AG04450 (cell line): ENCODE results near the gene SLC7A14. TPM values are rescaled to one million over a fixed set of nuclear protein-coding genes. Genes with fewer than 3 reads are reported as not detected.

Source experiments
- CTCF ChIA-PET: fragments of 300-600, 350-600 bp; formaldehyde crosslinking; extraction: SDS; loops from one replicate; lab custom pipeline; 2022; ENCODE audit warnings: antibody characterized with exemption, inconsistent platforms; lab: Charles Lee
- POLR2A ChIA-PET: fragments of 350-600 bp; formaldehyde crosslinking; extraction: SDS; loops from one replicate; lab custom pipeline; 2021; ENCODE audit warnings: antibody characterized with exemption, inconsistent platforms; lab: Yijun Ruan, JAX
- DNase-seq: peaks from one replicate; pipeline ENCODE4 v3.0.0-alpha.2; 2011; ENCODE audit warnings: low read depth, low spot score
- H3K27ac ChIP-seq: one replicate; pipeline ENCODE4 v1.5.1; 2012; ENCODE audit warnings: low read depth, low read length, control low read depth
- H3K27me3 ChIP-seq: one replicate; pipeline ENCODE4 v1.6.0; 2012; ENCODE audit warnings: low read length; ENCODE audit not compliant: control insufficient read depth, insufficient read depth
- H3K4me3 ChIP-seq: 2 replicates; pipeline ENCODE4 v1.5.1; 2011; ENCODE audit warnings: mild to moderate bottlenecking, low read depth, low read length, control low read depth
- H3K9me3 ChIP-seq: 2 replicates; pipeline ENCODE4 v1.5.1; 2012; ENCODE audit warnings: low read length; ENCODE audit not compliant: control insufficient read depth, insufficient read depth
- polyA plus RNA-seq: library from polyadenylated mRNA; depleted of rRNA; stranded (reverse); fragments of >200 nt; gene quantifications from 2 replicates; pipeline ENCODE4 v1.2.3, GENCODE V29; 2011
- TF ChIP-seq, protein P1 (sequence below): IDR thresholded peaks from 2 replicates; pipeline ENCODE4 v1.5.1; 2011; ENCODE audit warnings: low read depth, low read length, control low read depth, inconsistent platforms

The SLC7A14 gene
- polyA plus RNA-seq, 1 experiment, result 2.3 TPM

DNA sequence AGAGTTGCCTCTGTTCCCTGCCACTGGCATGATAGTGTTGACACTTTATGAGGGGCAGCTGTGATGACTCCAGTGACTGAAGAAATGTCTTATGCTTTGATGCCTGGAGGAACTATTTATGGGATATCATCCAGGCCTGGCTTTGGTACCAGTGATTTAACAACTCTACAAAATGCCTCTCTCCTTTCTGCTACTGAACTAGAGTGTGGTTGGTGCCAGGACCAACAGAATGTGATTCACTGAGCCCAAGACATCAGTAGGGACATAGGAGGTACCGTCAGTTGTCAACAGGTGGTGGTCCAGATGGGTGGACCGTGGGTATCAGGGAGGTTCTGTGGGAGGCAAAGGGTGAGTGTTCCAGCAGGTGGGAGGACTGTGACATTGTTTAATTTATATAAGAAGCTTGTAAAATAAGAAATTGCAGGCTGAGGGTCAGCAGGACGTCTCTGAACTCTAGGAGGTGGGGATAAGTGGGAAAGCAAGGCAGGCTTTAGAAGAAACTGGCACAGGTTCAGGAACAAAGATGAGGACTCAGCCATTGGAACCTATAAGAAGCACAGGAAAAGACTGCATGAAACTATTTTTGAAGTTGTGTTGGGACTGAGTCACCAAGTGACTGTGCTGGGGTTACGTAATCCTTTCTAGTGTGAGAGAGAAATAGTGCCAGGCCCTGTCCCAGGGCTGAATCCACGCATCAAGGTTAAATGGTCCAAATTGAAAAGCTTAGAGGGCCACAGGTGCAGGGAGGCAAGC, 28.5 kb upstream of the SLC7A14 start:
- Histone ChIP-seq H3K27ac (peak overlapping the region; percentile 21), H3K4me3 (no peak overlapping the region), H3K27me3 (no peaks in the 10 kb centered on the region), H3K9me3 (no peaks in the 10 kb centered on the region)
- TF ChIP-seq, protein P1, sequence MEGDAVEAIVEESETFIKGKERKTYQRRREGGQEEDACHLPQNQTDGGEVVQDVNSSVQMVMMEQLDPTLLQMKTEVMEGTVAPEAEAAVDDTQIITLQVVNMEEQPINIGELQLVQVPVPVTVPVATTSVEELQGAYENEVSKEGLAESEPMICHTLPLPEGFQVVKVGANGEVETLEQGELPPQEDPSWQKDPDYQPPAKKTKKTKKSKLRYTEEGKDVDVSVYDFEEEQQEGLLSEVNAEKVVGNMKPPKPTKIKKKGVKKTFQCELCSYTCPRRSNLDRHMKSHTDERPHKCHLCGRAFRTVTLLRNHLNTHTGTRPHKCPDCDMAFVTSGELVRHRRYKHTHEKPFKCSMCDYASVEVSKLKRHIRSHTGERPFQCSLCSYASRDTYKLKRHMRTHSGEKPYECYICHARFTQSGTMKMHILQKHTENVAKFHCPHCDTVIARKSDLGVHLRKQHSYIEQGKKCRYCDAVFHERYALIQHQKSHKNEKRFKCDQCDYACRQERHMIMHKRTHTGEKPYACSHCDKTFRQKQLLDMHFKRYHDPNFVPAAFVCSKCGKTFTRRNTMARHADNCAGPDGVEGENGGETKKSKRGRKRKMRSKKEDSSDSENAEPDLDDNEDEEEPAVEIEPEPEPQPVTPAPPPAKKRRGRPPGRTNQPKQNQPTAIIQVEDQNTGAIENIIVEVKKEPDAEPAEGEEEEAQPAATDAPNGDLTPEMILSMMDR, result no peak
- DNase-seq, result peak; percentile 51
- ChIA-PET POLR2A (no interaction called here), CTCF (interaction anchor here (0.9 to 1.1 kb wide), 2 partner anchors 9 to 196 kb away, joined by 3 to 4 read pairs; no protein-coding TSS in a partner anchor)

DNA sequence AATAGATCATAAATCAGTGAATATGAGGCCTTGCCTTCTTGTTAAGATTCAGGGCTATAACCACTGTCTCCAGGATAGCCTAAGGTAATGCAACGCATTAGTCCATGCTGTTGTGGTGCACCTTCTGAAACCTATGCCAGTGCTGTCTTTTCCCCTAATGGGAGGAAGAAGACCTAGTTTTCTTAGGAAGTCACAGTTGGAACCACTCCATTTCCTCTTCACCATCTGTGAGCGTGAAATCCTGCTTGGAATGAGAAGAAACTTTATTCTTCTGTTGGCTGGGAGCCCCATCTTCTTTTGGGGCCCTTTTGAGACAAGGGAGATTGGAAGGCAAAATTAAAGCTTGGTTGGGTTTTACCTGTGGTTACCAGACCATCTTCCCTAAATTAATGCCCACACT, 25.9 kb upstream of the SLC7A14 start:
- POLR2A ChIA-PET, result no interaction called here
- no peak for DNase-seq
- Histone ChIP-seq H3K4me3 (no peak overlapping the region), H3K27me3 (no peaks in the 10 kb centered on the region), H3K27ac (no peak overlapping the region), H3K9me3 (no peaks in the 10 kb centered on the region)
- CTCF ChIA-PET, result no interaction called here
- TF ChIP-seq, protein P1, result no peak

DNA sequence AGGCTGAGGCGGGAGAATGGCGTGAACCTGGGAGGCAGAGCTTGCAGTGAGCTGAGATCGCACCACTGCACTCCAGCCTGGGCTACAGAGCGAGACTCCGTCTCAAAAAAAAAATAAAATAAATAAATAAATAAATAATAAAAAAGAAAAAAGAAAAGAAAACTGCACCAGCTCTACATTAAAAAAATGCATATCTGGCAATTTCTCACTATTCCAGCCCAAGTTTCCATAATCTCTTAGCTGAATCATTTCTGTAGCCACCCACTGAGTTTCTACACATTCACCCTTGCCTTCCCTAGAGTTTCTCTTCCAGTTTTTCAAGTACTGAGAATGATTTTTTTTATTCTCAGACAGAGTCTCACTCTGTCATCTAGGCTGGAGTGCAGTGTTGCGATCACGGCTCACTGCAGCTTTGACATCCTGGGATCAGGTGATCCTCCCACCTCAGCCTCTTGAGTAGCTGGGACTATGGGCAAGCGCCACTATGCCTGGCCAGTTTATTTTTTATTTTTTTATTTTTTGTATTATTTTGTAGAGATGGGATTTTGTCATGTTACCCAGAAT, 24.5 kb upstream of the SLC7A14 start:
- no peak for DNase-seq
- TF ChIP-seq, protein P1, result no peak
- POLR2A ChIA-PET, result no interaction called here
- Histone ChIP-seq H3K4me3 (no peak overlapping the region), H3K9me3 (no peaks in the 10 kb centered on the region), H3K27ac (no peak overlapping the region), H3K27me3 (no peaks in the 10 kb centered on the region)
- CTCF ChIA-PET, result no interaction called here

DNA sequence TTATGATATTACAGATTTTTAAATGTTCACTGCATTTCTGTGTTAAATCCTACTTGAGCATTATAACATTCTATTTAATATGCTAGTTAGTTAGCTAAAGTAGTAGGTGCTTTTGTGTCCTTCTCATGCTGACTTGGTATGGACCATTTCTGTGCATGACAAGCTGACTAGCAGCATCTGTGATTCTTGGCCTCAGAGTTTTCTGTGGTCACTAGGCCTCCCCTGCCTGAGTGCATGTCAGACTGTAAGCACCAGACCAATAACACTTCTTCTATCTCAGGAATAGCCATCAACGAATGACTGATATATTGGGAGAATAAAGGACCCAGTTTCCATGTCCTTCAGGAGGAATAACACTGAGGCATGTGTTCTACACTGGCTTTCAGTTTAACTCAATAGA, 22.6 kb upstream of the SLC7A14 start:
- TF ChIP-seq, protein P1, result no peak
- H3K27ac ChIP-seq, result no peak overlapping the region
- no peak overlapping the region for H3K4me3 ChIP-seq
- DNase-seq, result no peak
- no peaks in the 10 kb centered on the region for H3K27me3 ChIP-seq
- H3K9me3 ChIP-seq, result no peaks in the 10 kb centered on the region
- ChIA-PET POLR2A (no interaction called here), CTCF (interaction anchor here (1.2 kb wide), 1 partner anchor 204 kb away, joined by 4 read pairs; no protein-coding TSS in a partner anchor)

DNA sequence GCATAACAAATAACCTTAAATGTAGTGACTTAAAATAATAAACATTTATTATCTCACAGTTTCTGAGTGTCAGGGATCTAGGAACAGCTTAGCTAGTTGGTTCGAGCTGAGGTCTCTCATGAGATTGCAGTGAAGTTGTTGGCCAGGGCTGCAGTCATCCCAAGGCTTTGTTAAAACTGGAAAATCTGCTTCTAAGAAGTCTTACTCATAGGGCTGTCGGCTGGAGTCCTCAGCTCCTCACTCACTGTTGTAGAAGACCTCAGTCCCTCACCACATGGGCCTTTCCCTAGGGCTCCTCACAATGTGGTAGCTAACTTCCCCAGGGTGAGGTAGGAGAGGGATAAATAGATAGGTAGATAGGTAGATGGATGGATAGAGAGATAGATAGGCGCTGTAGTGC, 20.8 kb upstream of the SLC7A14 start:
- H3K27ac ChIP-seq, result no peak overlapping the region
- no peak overlapping the region for H3K4me3 ChIP-seq
- H3K27me3 ChIP-seq, result no peaks in the 10 kb centered on the region
- TF ChIP-seq, protein P1, result no peak
- no peak for DNase-seq
- CTCF ChIA-PET, result interaction anchor here (1.4 kb wide), 2 partner anchors 193 to 205 kb away, joined by 3 to 4 read pairs; no protein-coding TSS in a partner anchor
- POLR2A ChIA-PET, result no interaction called here
- no peaks in the 10 kb centered on the region for H3K9me3 ChIP-seq
